T-cell (primary cell): Measurements from ENCODE around the gene NR3C1. TPM values are rescaled to one million over a fixed set of nuclear protein-coding genes. Genes with fewer than 3 reads are reported as not detected.
"Not testable (repeated sequence)": the region's sequence is repeated elsewhere in the genome, so short reads cannot be mapped to it uniquely, and the experiment has no call there.

ENCODE experiments used
- ATAC-seq, 4 experiments: fragments of 200-7000 bp in 3 of 4; fragments of 150-1000 bp in 1 of 4; cut with Tn5 transposase; replicated peaks in 1 of 4; 1 replicate in 3 of 4; 2 replicates in 1 of 4; pipeline ENCODE4 v1.10.0; 2021; ENCODE audit warnings: moderate library complexity in 3 of 4, mild to moderate bottlenecking in 2 of 4, moderate number of reproducible peaks in 1 of 4
- CTCF ChIA-PET, 2 donors: fragments of 300-600 bp; sonication (Branson Sonifier 250); formaldehyde crosslinking; loops; one replicate each; lab custom pipeline; 2022; ENCODE audit warnings: antibody characterized with exemption in 2 of 2; lab: Charles Lee
- POLR2A ChIA-PET, 2 donors: fragments of 300-600 bp; sonication (Branson Sonifier 250); formaldehyde crosslinking; loops; one replicate each; lab custom pipeline; 2022; ENCODE audit warnings: antibody characterized with exemption in 2 of 2; lab: Charles Lee
- DNase-seq, 35 experiments: peaks; one replicate each; pipeline versions ENCODE4 v3.0.0 to v3.0.0-alpha.2; 2013 to 2023
- H3K27ac ChIP-seq: one replicate; pipeline ENCODE4 v1.5.1; 2013; ENCODE audit warnings: low read length
- H3K27me3 ChIP-seq, 2 experiments: replicated peaks in 1 of 2; 1 replicate in 1 of 2; 2 replicates in 1 of 2; pipeline versions ENCODE4 v1.6.1 to v1.7.0; 2013; ENCODE audit warnings: low read length in 1 of 2, mixed read lengths in 1 of 2; ENCODE audit not compliant: control insufficient read depth in 2 of 2, insufficient read depth in 2 of 2; ENCODE audit errors: extremely low read depth in 1 of 2
- H3K36me3 ChIP-seq, 2 donors: 1 replicate in 1 of 2; 2 replicates in 1 of 2; pipeline versions ENCODE4 v1.6.1 to v1.7.0; 2013; ENCODE audit warnings: low read length in 1 of 2; ENCODE audit not compliant: control insufficient read depth in 2 of 2, insufficient read depth in 1 of 2; ENCODE audit errors: extremely low read depth in 1 of 2
- H3K4me1 ChIP-seq, 2 experiments: 1 replicate in 1 of 2; 2 replicates in 1 of 2; pipeline versions ENCODE4 v1.6.1 to v1.7.0; 2013; ENCODE audit warnings: low read length in 2 of 2, mixed read lengths in 1 of 2; ENCODE audit not compliant: insufficient read depth in 2 of 2, control insufficient read depth in 1 of 2; ENCODE audit errors: extremely low read depth in 1 of 2
- H3K4me3 ChIP-seq, 2 donors: 1 replicate in 1 of 2; 2 replicates in 1 of 2; pipeline versions ENCODE4 v1.5.1 to v1.7.0; 2013; ENCODE audit warnings: mild to moderate bottlenecking in 2 of 2, low read length in 1 of 2, moderate library complexity in 1 of 2; ENCODE audit not compliant: control insufficient read depth in 1 of 2; ENCODE audit errors: extremely low read depth in 1 of 2
- H3K9me3 ChIP-seq: 2 replicates; pipeline ENCODE4 v1.7.0; 2013
- H3K27ac Mint-ChIP-seq, 2 donors: one replicate each; pipeline ENCODE4 v1.8.0; 2020 to 2021; ENCODE audit warnings: mild to moderate bottlenecking in 2 of 2, mixed read lengths in 2 of 2
- H3K27me3 Mint-ChIP-seq, 2 donors: one replicate each; pipeline ENCODE4 v1.8.0; 2021 to 2022; ENCODE audit warnings: mixed read lengths in 2 of 2
- H3K36me3 Mint-ChIP-seq: one replicate; pipeline ENCODE4 v1.8.0; 2021; ENCODE audit warnings: mixed read lengths
- H3K4me1 Mint-ChIP-seq, 3 donors: one replicate each; pipeline ENCODE4 v1.8.0; 2020 to 2022; ENCODE audit warnings: mixed read lengths in 3 of 3, mild to moderate bottlenecking in 1 of 3
- H3K4me3 Mint-ChIP-seq, 3 donors: one replicate each; pipeline ENCODE4 v1.8.0; 2020 to 2022; ENCODE audit warnings: mild to moderate bottlenecking in 3 of 3, mixed read lengths in 3 of 3, moderate library complexity in 3 of 3
- H3K9me3 Mint-ChIP-seq, 3 donors: one replicate each; pipeline ENCODE4 v1.8.0; 2020 to 2022; ENCODE audit warnings: mixed read lengths in 3 of 3
- WGBS: methylation state at CpG from one replicate; pipeline ENCODE4 v1.1.5; 2013; ENCODE audit warnings: missing lambda C conversion rate; ENCODE audit not compliant: insufficient coverage; 5-methylcytosine and 5-hydroxymethylcytosine counted together
- total RNA-seq, 35 experiments: library from RNA in 6 of 35; stranded (reverse) in 6 of 35; fragments of 120-200 nt in 1 of 35; gene quantifications; one replicate each; pipeline versions ENCODE4 v1.2.1 to v1.2.4 and lab custom pipeline; 2013 to 2026

NR3C1 gene
- total RNA-seq, 5 donors from 2014 or later (not counting 1 experiment from before 2014, with no cell fraction given) = 108 to 156 (median 122) TPM

DNA sequence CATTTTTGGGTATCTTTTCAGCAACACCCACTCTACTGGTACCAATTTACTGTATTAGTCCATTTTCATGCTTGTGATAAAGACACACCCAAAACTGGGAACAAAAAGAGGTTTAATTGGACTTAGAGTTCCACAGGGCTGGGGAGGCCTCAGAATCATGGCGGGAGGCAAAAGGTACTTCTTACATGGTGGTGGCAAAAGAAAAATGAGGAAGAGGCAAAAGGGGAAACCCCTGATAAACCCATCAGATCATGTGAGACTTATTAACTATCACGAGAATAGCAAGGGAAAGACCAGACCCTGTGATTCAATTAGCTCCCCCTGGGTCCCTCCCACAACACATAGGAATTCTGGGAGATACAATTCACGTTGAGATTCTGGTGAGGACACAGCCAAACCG lies 78.4 kb downstream of the NR3C1 start:
- Mint-ChIP-seq H3K36me3 (peaks cover 50% of the 10 kb centered on the region), H3K4me1 (peaks cover 84 to 86% (median 86%) of the 10 kb centered on the region in 3 donors)
- H3K4me3 ChIP-seq, ATAC-seq, H3K27me3 ChIP-seq, H3K9me3 ChIP-seq, DNase-seq, H3K27ac ChIP-seq, H3K9me3 Mint-ChIP-seq, H3K27me3 Mint-ChIP-seq, H3K4me3 Mint-ChIP-seq, CTCF ChIA-PET, POLR2A ChIA-PET, H3K27ac Mint-ChIP-seq, H3K36me3 ChIP-seq: not testable (repeated sequence)
- peaks cover 5 to 20% of the 10 kb centered on the region in 2 experiments for H3K4me1 ChIP-seq
- WGBS = no CpG with 5 or more reads among the region's 4 CpGs

DNA sequence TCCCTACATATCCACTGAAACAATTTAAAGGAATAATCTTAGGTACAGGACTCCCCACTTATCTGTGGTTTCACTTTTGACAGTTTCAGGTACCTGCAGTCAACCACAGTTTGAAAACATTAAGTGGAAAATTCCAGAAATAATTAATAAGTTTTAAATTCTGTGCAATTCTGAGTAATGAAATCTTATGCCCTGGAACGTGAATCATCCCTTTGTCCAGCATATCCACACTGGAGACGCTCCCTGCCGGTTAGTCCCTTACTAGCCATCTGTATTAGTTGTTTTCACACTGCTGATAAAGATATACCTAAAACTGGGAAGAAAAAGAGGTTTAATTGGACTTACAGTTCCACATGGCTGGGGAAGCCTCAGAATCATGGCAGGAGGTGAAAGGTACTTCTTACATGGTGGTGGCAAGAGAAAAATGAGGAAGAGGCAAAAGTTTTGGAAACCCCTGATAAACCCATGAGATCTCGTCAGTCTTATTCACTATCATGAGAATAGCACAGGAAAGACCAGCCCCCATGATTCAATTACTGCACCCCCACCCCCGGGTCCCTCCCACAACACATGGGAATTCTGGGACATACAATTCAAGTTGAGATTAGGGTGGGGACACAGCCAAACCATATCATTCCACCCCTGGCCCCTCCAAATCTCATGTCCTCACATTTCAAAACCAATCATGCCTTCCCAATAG lies 80.4 kb downstream of the NR3C1 start:
- H3K9me3 ChIP-seq, ATAC-seq, DNase-seq, H3K27ac ChIP-seq, POLR2A ChIA-PET, H3K9me3 Mint-ChIP-seq, H3K36me3 ChIP-seq, H3K27me3 Mint-ChIP-seq, H3K4me3 ChIP-seq, H3K27me3 ChIP-seq, H3K4me3 Mint-ChIP-seq: not testable (repeated sequence)
- H3K4me1 Mint-ChIP-seq = peaks cover 83 to 88% (median 84%) of the 10 kb centered on the region in 3 donors
- 95% methylated on average over 2 of the region's 5 CpGs for WGBS
- H3K27ac Mint-ChIP-seq = peak overlapping the region; percentile 16 to 48
- peaks cover 40% of the 10 kb centered on the region for H3K36me3 Mint-ChIP-seq
- CTCF ChIA-PET = interaction anchor here in 1 of 2 donors (0.6 kb wide), 1 partner anchor 254 kb away, joined by 3 read pairs; no protein-coding TSS in a partner anchor
- peaks cover 5 to 18% of the 10 kb centered on the region in 2 experiments for H3K4me1 ChIP-seq

DNA sequence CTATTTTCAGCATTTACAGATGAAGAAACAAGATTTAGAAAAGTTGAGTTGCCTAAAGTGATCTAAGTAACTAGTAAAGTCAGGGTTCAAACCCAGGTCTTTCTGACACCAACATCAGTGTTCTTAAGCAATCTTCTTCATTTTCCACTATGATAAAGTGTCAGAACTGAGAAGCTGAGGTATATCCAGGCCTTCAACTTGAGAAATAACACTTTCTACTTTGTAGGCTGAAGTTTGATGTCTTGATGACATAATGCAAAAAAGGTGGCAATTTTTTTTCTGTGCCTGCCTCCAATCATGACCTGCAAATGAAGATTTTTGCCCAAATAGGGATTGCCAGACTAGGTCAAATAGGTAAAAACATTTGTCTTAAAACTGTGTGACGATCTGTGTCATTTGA lies 81.3 kb downstream of the NR3C1 start:
- DNase-seq (no peak), ATAC-seq (no peak)
- Histone ChIP-seq H3K27me3 (no peaks in the 10 kb centered on the region), H3K36me3 (peaks cover 0 to 4% of the 10 kb centered on the region in 2 donors), H3K9me3 (no peaks in the 10 kb centered on the region), H3K27ac (no peak overlapping the region), H3K4me3 (no peak overlapping the region), H3K4me1 (peaks cover 5 to 12% of the 10 kb centered on the region in 2 experiments)
- Mint-ChIP-seq H3K36me3 (peaks cover 35% of the 10 kb centered on the region), H3K4me1 (peaks cover 79 to 85% (median 79%) of the 10 kb centered on the region in 3 donors), H3K27me3 (no peaks in the 10 kb centered on the region), H3K4me3 (no peak overlapping the region), H3K27ac (no peak overlapping the region), H3K9me3 (no peaks in the 10 kb centered on the region)
- no CpG with 5 or more reads among the region's 1 CpG for WGBS
- ChIA-PET CTCF (no interaction called here), POLR2A (no interaction called here)

DNA sequence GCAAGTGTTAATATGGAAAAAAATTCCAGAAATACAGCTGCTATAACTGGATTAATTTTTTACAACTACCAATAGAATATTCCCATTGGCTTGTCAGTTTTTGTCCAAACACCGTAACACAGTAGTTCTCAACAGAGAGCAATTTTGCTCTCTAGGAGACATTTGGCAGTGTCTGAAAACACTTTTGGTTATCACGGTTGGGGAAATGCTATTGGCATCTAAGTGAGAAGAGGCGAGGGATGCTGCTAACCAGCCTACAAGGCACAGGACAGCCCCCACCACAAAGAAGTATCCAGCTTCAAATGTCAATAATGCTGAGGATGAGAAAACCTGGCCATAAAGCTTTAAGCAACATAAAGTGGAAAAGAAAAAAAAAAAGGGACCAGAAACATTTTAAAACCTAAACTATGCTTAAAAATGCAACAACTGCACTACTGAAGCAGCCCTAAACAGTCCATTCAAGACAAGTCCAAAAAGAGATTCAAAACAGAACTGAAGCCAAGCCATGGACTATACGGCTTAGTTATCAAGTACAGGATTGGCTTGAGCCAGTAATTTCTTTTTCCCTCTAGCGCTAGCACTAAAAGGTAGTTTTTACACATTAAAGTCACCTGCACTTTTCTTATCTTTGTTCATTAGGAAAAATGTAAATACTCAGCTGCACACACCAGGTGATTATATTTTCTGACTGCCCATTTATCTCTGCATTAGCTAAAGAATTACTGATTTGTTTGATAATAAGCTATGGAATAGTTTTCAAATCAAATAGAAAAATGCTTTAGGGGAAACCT lies 83.9 kb downstream of the NR3C1 start:
- H3K4me1 ChIP-seq = peaks cover 5 to 12% of the 10 kb centered on the region in 2 experiments
- Mint-ChIP-seq H3K4me3 (no peak overlapping the region), H3K4me1 (peaks cover 59 to 83% (median 77%) of the 10 kb centered on the region in 3 donors), H3K36me3 (peaks cover 32% of the 10 kb centered on the region), H3K27me3 (no peaks in the 10 kb centered on the region), H3K9me3 (no peaks in the 10 kb centered on the region), H3K27ac (peak overlapping the region in 1 of 2 donors; percentile 22)
- H3K36me3 ChIP-seq = peaks cover 0 to 3% of the 10 kb centered on the region in 2 donors
- ATAC-seq = no peak
- ChIA-PET CTCF (interaction anchor here (0.7 kb wide), 2 partner anchors 18 to 115 kb away, joined by 3 to 4 read pairs; no protein-coding TSS in a partner anchor), POLR2A (interaction anchor here in 1 of 2 donors (0.6 kb wide), 1 partner anchor 822 kb away, joined by 3 read pairs; no protein-coding TSS in a partner anchor)
- no peaks in the 10 kb centered on the region for H3K9me3 ChIP-seq
- H3K27me3 ChIP-seq = no peaks in the 10 kb centered on the region
- H3K4me3 ChIP-seq = no peak overlapping the region
- DNase-seq = no peak
- no peak overlapping the region for H3K27ac ChIP-seq
- 100% methylated on average over 1 of the region's 5 CpGs for WGBS

DNA sequence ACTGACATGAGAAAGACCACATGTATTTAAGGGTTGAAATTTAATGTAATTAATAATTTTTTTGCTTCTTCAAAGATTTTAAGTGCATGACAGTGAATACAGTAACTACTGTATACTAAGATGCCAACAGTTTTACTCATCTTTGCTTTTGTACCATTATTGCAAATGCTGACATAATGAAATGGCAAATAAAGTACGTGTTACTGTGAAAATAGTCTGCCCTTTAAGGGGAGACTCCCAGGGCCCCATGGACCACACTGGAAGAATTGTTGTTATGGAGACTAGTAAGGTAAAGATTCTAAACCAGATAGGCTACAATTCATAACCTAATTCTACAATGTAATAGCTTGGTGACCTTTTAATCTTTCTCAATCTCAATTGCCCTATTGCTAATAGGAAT lies 84.7 kb downstream of the NR3C1 start:
- peaks cover 0 to 6% of the 10 kb centered on the region in 2 donors for H3K36me3 ChIP-seq
- WGBS = no CpG with 5 or more reads among the region's 1 CpG
- POLR2A ChIA-PET = no interaction called here
- no peak for DNase-seq
- no peak for ATAC-seq
- H3K27ac ChIP-seq = no peak overlapping the region
- H3K4me1 ChIP-seq = peaks cover 5 to 6% of the 10 kb centered on the region in 2 experiments
- peaks cover 32% of the 10 kb centered on the region for H3K36me3 Mint-ChIP-seq
- H3K27me3 ChIP-seq = no peaks in the 10 kb centered on the region
- no peaks in the 10 kb centered on the region for H3K9me3 ChIP-seq
- peaks cover 54 to 81% (median 75%) of the 10 kb centered on the region in 3 donors for H3K4me1 Mint-ChIP-seq
- no peaks in the 10 kb centered on the region for H3K9me3 Mint-ChIP-seq
- no peaks in the 10 kb centered on the region for H3K27me3 Mint-ChIP-seq
- no peak overlapping the region for H3K4me3 Mint-ChIP-seq
- H3K4me3 ChIP-seq = no peak overlapping the region
- no peak overlapping the region for H3K27ac Mint-ChIP-seq
- CTCF ChIA-PET = no interaction called here

DNA sequence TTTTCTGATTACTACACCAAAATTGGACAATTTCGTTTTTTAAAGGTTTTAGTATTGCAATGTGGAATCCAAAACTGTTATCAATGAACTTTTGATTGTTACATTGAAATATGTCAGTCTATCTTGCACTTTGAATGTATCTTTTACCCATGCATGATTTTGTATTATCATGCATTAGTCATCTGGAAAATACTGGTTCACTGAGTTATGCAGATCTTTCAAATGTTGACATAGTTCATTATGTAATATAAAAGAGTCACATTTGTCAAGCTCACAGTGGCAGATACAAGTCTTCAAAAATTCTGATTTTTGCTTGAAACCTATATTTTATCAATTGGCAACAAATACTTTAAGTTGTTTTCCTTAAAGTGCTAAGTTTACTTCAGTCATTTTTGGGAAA lies 85.2 kb downstream of the NR3C1 start:
- no peak for ATAC-seq
- Histone ChIP-seq H3K36me3 (peaks cover 0 to 10% of the 10 kb centered on the region in 2 donors), H3K27ac (no peak overlapping the region), H3K9me3 (no peaks in the 10 kb centered on the region), H3K4me3 (no peak overlapping the region), H3K27me3 (no peaks in the 10 kb centered on the region), H3K4me1 (peaks cover 3 to 5% of the 10 kb centered on the region in 2 experiments)
- ChIA-PET CTCF (no interaction called here), POLR2A (interaction anchor here in 1 of 2 donors (0.6 kb wide), 1 partner anchor 27 kb away, joined by 3 read pairs; no protein-coding TSS in a partner anchor)
- Mint-ChIP-seq H3K4me3 (no peak overlapping the region), H3K27me3 (no peaks in the 10 kb centered on the region), H3K27ac (no peak overlapping the region), H3K36me3 (peaks cover 32% of the 10 kb centered on the region), H3K9me3 (no peaks in the 10 kb centered on the region), H3K4me1 (peaks cover 54 to 79% (median 74%) of the 10 kb centered on the region in 3 donors)
- DNase-seq = no peak
- WGBS = no CpG with 5 or more reads among the region's 1 CpG
